OCI-LY1 (cell line): ENCODE results near the gene GALNT10.
"Not testable (repeated sequence)": the region's sequence is repeated elsewhere in the genome, so short reads cannot be mapped to it uniquely, and the experiment has no call there.

Experiments
- H2AFZ ChIP-seq: fragments of 200-600 bp; sonication (generic), shearing (Covaris generic); 2 replicates; pipeline ENCODE4 v1.6.0; 2014; ENCODE audit warnings: antibody characterized with exemption, mild to moderate bottlenecking, low read length
- H3F3A ChIP-seq: fragments of 200-600 bp; sonication (generic), shearing (Covaris generic); 2 replicates; pipeline ENCODE4 v1.6.0; 2014; ENCODE audit warnings: mild to moderate bottlenecking, antibody characterized with exemption, low read length, moderate library complexity; ENCODE audit not compliant: insufficient read depth
- H3K27ac ChIP-seq: fragments of 200-600 bp; sonication (generic); 2 replicates; pipeline ENCODE4 v1.5.1; 2014; ENCODE audit warnings: low read length, mixed run types, mild to moderate bottlenecking, low read depth; ENCODE audit not compliant: poor library complexity, severe bottlenecking
- H3K27me3 ChIP-seq: fragments of 200-600 bp; sonication (generic); 2 replicates; pipeline ENCODE4 v1.6.0; 2014; ENCODE audit warnings: antibody characterized with exemption, mild to moderate bottlenecking, low read length, moderate library complexity; ENCODE audit not compliant: insufficient read depth
- H3K36me3 ChIP-seq: fragments of 200-600 bp; sonication (generic); 2 replicates; pipeline ENCODE4 v1.6.1; 2014; ENCODE audit warnings: mild to moderate bottlenecking, antibody characterized with exemption, low read length, moderate library complexity, mixed read lengths; ENCODE audit not compliant: insufficient read depth
- H3K4me1 ChIP-seq: fragments of 200-600 bp; sonication (generic); 2 replicates; pipeline ENCODE4 v1.5.1; 2014; ENCODE audit warnings: mild to moderate bottlenecking, low read length, moderate library complexity; ENCODE audit not compliant: insufficient read depth, severe bottlenecking
- H3K4me2 ChIP-seq: fragments of 200-600 bp; sonication (generic), shearing (Covaris generic); 2 replicates; pipeline ENCODE4 v1.6.1; 2014; ENCODE audit warnings: low read length
- H3K4me3 ChIP-seq: fragments of 200-600 bp; sonication (generic); 2 replicates; pipeline ENCODE4 v1.5.1; 2014; ENCODE audit warnings: low read length, low read depth, mild to moderate bottlenecking, mixed read lengths; ENCODE audit not compliant: poor library complexity, severe bottlenecking
- H3K79me2 ChIP-seq: fragments of 200-600 bp; shearing (Covaris generic); 2 replicates; pipeline ENCODE4 v1.6.1; 2016; ENCODE audit warnings: mixed run types, low read length, mixed read lengths; ENCODE audit not compliant: insufficient read depth
- H3K9ac ChIP-seq: fragments of 200-600 bp; sonication (generic), shearing (Covaris generic); 2 replicates; pipeline ENCODE4 v1.6.1; 2014; ENCODE audit warnings: mild to moderate bottlenecking, low read length, mixed read lengths
- H3K9me2 ChIP-seq: fragments of 200-600 bp; sonication (generic), shearing (Covaris generic); 2 replicates; pipeline ENCODE4 v1.6.1; 2014; ENCODE audit warnings: low read depth, mild to moderate bottlenecking, low read length, mixed read lengths
- H3K9me3 ChIP-seq: fragments of 200-600 bp; shearing (Covaris generic); 2 replicates; pipeline ENCODE4 v1.6.1; 2014; ENCODE audit warnings: low read length, mixed read lengths
- H4K20me1 ChIP-seq: fragments of 200-600 bp; sonication (generic), shearing (Covaris generic); 2 replicates; pipeline ENCODE4 v1.6.0; 2016; ENCODE audit warnings: mild to moderate bottlenecking, low read length; ENCODE audit not compliant: insufficient read depth
- EZH2 ChIP-seq: fragments of 200-600 bp; sonication (generic), shearing (Covaris generic); IDR thresholded peaks from 2 replicates; pipeline ENCODE4 v1.8.0; 2017; ENCODE audit warnings: borderline replicate concordance, mixed run types, mild to moderate bottlenecking, antibody characterized with exemption, low read length, moderate library complexity, mixed read lengths
- TF ChIP-seq, protein P1 (sequence below): fragments of 200-600 bp; sonication (generic), shearing (Covaris generic); IDR thresholded peaks from 2 replicates; pipeline ENCODE4 v1.5.1; 2017; ENCODE audit warnings: mild to moderate bottlenecking, antibody characterized with exemption, low read length, moderate library complexity, mixed read lengths

Gene GALNT10

DNA sequence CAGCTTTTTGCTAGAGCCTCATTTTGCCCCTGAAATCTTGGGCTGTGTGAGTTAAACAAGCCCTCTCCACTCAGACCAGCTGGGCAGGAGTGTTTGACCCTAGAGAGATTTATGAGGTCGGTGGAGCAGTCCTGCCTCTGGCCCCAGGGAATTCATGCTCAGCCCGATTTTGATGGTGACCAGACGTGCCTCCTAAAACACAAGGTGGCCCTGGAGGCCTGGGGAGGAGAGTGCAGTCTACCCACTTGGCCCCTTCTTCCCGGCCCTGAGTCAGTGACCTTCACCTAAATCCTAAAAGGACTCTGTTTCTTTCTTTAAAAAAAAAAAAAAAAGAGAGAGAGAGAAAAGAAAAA, 168.7 kb downstream of the GALNT10 start:
- no peak overlapping the region for H3K9ac ChIP-seq
- H3K4me3 ChIP-seq, result no peak overlapping the region
- no peaks in the 10 kb centered on the region for H3K79me2 ChIP-seq
- H3K36me3 ChIP-seq, result no peaks in the 10 kb centered on the region
- no peaks in the 10 kb centered on the region for H3F3A ChIP-seq
- no peak overlapping the region for H3K27ac ChIP-seq
- no peaks in the 10 kb centered on the region for H3K4me1 ChIP-seq
- no peak overlapping the region for H2AFZ ChIP-seq
- H3K4me2 ChIP-seq, result no peak overlapping the region
- no peaks in the 10 kb centered on the region for H3K9me3 ChIP-seq
- H3K27me3 ChIP-seq, result no peaks in the 10 kb centered on the region; the same call in 1 of the 2 replicates
- H4K20me1 ChIP-seq, result no peaks in the 10 kb centered on the region
- H3K9me2 ChIP-seq, result no peaks in the 10 kb centered on the region
- no peak for TF ChIP-seq EZH2
- TF ChIP-seq, protein P1, sequence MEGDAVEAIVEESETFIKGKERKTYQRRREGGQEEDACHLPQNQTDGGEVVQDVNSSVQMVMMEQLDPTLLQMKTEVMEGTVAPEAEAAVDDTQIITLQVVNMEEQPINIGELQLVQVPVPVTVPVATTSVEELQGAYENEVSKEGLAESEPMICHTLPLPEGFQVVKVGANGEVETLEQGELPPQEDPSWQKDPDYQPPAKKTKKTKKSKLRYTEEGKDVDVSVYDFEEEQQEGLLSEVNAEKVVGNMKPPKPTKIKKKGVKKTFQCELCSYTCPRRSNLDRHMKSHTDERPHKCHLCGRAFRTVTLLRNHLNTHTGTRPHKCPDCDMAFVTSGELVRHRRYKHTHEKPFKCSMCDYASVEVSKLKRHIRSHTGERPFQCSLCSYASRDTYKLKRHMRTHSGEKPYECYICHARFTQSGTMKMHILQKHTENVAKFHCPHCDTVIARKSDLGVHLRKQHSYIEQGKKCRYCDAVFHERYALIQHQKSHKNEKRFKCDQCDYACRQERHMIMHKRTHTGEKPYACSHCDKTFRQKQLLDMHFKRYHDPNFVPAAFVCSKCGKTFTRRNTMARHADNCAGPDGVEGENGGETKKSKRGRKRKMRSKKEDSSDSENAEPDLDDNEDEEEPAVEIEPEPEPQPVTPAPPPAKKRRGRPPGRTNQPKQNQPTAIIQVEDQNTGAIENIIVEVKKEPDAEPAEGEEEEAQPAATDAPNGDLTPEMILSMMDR, result no peak

DNA sequence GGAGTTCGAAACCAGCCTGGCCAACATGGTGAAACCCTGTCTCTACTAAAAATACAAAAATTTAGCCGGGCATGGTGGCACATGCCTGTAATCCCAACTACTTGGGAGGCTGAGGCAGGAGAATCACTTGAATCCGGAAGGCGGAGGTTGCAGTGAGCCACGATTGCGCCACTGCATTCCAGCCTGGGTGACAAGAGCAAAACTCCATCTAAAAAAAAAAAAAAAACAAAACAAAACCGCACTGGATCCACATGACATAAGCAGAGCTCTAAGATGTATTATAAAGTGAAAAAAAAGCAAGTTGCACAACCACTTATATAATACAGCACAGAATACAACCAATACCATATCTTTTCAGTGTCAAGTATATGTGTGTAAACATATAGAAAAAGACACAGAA, 169.7 kb downstream of the GALNT10 start:
- not testable (repeated sequence) for H3K36me3 ChIP-seq, H3K27ac ChIP-seq, H3K4me1 ChIP-seq, H3K4me2 ChIP-seq, H3K4me3 ChIP-seq, H3K27me3 ChIP-seq, H2AFZ ChIP-seq, H3K9me3 ChIP-seq, H3K9me2 ChIP-seq, H3K9ac ChIP-seq, H3F3A ChIP-seq, H3K79me2 ChIP-seq, H4K20me1 ChIP-seq

DNA sequence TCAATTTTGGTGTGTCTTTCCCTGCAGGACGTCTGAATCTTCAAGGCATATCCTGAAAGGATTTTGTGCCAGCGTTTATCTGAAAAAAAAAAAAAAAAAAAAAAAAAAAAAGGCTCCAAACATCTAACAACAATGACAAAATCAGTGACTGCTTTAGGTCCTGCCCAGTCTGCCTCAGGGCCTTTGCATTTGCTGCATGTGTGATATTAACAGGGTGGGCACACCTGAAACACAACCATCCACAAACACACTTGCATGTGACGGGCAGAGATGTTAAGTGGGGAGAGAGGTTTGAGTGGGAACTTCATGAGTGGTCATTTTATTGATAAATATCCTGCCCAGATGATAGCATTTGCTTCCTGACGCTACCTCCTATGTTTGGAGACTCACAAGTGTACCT, 172.9 kb downstream of the GALNT10 start:
- no peak for TF ChIP-seq EZH2
- TF ChIP-seq, protein P1, result no peak
- Histone ChIP-seq H4K20me1 (no peaks in the 10 kb centered on the region), H3K4me3 (no peak overlapping the region), H3K4me2 (no peak overlapping the region), H2AFZ (no peak overlapping the region), H3K27me3 (no peaks in the 10 kb centered on the region; the same call in 1 of the 2 replicates), H3K36me3 (no peaks in the 10 kb centered on the region), H3K27ac (no peak overlapping the region), H3F3A (no peaks in the 10 kb centered on the region), H3K9me2 (no peaks in the 10 kb centered on the region), H3K4me1 (no peaks in the 10 kb centered on the region), H3K79me2 (no peaks in the 10 kb centered on the region), H3K9me3 (no peaks in the 10 kb centered on the region), H3K9ac (no peak overlapping the region)

DNA sequence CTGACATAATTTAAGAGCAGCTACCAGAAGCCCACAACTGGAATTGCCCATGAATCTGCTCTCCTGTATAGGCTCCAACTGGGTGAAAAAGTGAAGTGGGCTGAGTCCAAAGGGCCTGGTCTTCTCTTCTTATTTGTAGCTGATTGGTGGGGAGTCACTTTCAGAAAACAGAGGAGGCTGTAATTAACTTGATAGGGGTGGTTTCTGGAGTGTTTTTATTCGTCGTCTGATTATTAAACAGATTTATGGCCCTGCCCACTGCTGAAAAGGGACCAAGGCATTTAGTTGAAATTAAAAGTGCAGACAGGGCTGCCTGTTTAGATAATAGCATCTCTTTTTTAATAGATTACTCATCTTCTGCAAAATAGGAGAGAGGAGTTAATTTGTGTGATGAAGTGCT, 174.2 kb downstream of the GALNT10 start:
- Histone ChIP-seq H3K4me3 (no peak overlapping the region), H4K20me1 (no peaks in the 10 kb centered on the region), H2AFZ (no peak overlapping the region), H3K27me3 (no peaks in the 10 kb centered on the region; the same call in 1 of the 2 replicates), H3K9me2 (no peaks in the 10 kb centered on the region), H3K36me3 (no peaks in the 10 kb centered on the region), H3K79me2 (no peaks in the 10 kb centered on the region), H3K9me3 (no peaks in the 10 kb centered on the region), H3K4me2 (no peak overlapping the region), H3K9ac (no peak overlapping the region), H3K27ac (no peak overlapping the region), H3K4me1 (no peaks in the 10 kb centered on the region), H3F3A (no peaks in the 10 kb centered on the region)
- TF ChIP-seq, protein P1, result no peak
- TF ChIP-seq EZH2, result no peak
